HG03025 (cell line): ENCODE results near the gene GPR12.

ENCODE experiments used
- ATAC-seq: cut with Tn5 transposase; IDR thresholded peaks from one replicate; pipeline ENCODE4 v1.9.1; 2021; ENCODE audit warnings: mild to moderate bottlenecking, moderate library complexity; ENCODE audit not compliant: unreplicated experiment, low FRiP score

The GPR12 gene

DNA sequence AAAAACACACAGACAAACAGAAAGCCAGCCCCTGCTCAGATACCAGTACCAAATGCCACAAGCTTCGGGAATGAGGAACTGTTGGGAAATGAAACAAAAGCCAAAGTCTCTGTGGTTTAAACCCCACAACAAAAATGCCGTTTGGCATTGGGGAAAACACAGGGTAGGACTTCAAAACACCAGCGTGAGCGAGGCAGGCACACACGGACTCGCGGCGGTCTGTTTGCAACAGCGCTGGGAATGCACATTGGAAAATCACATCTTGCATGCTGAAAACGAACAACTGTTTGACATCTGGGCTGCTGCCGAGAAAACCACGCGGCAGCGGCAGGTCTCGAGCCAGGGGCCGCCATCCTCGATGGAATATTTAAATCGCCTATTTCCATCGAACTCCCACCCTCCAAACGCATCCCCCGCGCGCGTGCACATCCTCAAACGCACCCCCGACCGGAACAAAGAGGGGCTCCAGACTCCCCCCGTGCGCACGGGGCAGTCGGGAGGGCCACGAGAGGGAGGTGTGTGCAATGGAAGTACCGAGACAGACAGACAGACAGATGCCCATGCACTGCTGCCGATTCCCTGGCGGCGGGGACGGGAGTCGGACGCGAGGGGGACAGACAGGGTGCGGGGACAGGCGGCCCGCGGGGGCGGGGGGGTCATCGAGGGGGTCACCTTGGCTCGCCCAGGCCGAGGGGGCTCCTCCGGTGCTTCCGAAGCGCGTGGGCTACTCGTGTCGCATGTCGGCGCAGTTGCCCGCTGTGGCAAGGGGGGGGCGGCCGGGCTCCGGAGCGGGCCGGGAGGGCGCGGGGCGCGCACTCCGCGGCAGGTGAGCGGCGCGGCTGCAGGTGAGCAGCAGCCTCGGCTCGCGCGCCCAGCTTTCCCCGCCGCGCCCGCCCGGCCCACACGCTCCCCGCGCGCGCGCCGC is at the start of gene GPR12:
Gene GPR12 (minus strand): TSS at position 880 of the 925 bp plus-strand sequence. CDS start 959 bp downstream, outside the sequence.
- ATAC-seq = no peak

DNA sequence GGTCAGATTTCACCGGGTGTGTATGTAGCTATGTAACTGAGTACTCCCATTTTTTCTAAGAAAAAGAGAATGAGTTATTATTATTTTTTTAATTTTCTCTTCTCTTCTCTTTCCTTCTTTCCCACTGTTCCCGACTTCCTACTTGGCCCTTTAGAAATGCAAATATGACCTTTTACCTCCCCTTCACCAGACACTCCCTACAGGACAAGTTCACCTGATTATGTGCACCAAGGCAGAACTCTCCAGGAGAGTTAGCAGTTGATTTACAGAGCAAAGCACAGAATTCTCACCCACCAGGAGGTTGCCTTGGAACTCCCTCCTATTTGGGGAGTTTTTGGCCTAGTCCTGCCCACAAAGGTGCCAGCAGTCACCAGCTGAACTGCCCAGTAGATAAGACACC is 49.5 kb upstream of the GPR12 start:
- no peak for ATAC-seq

- ATAC-seq = no peak
Observed at GRCh38 chr13:26806891-26807290, 46.3 kb upstream of the GPR12 start.

GRCh38 chr13:26787961-26788360 is 27.4 kb upstream of the GPR12 start:
- ATAC-seq = no peak

DNA sequence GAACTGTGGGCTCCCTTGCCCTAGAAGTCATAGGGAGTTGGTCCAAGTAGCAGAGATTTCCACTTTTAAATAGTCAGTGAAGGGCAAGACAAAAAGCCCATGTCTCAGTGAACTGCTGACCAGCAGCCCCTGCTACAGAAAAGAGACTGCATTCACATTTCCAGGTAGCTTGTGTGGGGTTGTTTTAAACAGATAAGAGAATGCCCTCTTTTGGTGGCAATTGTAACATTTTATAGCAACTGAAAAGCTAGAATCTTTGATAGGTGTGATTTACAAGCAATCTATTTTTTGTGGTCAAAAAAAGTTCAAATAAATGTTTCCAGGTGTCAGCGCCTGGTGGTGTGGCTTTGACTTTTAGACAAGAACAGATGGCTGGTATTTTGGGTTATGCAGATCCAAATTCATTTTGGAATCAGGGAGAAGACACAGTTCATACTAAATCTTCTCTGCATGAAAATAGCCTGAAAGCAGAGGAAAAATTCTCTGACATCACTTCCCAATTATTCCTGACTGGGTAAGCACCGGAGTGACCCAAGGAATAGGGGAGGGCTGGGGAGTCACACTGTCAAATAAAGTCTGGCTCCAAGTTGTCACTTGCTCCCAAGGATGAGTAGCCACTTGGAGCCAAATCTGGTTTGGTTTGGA is 26.2 kb upstream of the GPR12 start:
- ATAC-seq = no peak

- no peak for ATAC-seq
Observed at GRCh38 chr13:26785838-26786630, 25.4 kb upstream of the GPR12 start.

DNA sequence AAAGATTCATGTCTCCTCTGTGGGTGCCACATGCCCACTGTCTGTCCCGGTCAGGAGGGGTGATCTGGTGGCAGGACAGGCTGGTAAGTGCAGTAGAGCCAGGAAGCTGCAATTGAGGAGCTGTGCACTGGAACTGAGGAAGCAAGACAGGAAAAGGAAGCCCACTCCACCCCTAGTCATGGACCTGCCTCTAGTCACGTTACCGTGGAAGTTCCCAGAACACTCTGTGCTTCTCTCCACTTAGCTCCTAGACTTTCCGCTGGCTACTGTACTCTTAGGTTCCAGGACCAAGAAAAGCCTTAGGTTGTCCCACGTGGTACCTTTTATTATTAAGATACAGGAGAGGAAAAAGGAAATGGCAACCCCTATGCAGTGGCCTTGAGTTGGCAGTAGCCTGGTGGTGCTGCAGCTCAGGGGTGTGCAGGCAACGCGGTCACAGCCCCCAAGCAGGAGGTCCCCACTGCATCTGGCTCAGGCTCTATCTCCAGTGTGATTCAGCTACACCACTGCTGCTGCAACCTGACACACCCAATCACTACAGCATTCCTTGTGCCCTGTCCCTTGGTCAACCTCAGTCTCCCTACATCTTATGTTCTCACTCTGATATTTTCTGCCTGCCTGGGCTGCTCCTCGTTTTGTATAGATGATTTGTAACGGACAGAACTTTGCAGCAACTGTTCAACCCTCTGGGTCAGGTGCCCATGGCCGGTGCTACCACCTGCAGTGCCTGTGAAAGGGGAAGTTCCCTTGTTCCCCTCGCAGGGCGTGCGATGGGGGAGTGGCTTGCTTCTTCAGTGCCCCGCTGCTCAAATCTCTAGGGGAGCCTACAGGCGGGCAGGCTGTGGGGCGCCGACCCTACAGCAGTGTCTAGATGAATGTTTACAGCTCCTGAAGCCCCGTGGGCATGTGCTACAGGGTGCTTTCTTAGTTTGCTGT is 24.4 kb upstream of the GPR12 start:
- ATAC-seq = no peak

- no peak for ATAC-seq
Observed at GRCh38 chr13:26780411-26780810, 19.8 kb upstream of the GPR12 start.

- ATAC-seq = no peak
Observed at GRCh38 chr13:26779321-26779720, 18.7 kb upstream of the GPR12 start.

- ATAC-seq = no peak
Observed at GRCh38 chr13:26772531-26772930, 11.9 kb upstream of the GPR12 start.

DNA sequence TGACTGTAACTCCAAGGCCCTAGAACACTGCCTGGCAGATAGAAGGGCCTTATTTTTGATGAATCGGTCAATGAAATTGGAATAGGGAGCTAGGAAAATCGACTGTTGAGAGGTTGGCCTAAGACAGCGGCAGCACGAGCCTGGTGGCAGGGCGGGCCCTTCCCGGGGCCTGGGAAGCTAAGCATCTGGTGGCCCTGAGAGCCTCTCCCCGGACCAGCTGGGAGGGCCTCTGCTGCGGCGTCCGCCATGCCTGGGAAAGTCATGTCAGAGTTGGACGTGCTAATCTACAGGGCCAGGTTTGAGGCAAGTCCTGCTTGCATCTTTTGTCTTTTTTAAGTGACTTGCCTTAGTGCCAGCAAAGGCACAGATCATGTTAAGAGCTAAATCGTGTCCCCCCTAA is 11.2 kb upstream of the GPR12 start:
- no peak for ATAC-seq

GRCh38 chr13:26762745-26763345 is 2.3 kb upstream of the GPR12 start:
- ATAC-seq = no peak

- no peak for ATAC-seq
Observed at GRCh38 chr13:26760832-26761582, 421 bp upstream of the GPR12 start.

- ATAC-seq = no peak
Observed at GRCh38 chr13:26759249-26759906, 1.2 kb downstream of the GPR12 start.

GRCh38 chr13:26758496-26759157 is 2.0 kb downstream of the GPR12 start:
- ATAC-seq = no peak

DNA sequence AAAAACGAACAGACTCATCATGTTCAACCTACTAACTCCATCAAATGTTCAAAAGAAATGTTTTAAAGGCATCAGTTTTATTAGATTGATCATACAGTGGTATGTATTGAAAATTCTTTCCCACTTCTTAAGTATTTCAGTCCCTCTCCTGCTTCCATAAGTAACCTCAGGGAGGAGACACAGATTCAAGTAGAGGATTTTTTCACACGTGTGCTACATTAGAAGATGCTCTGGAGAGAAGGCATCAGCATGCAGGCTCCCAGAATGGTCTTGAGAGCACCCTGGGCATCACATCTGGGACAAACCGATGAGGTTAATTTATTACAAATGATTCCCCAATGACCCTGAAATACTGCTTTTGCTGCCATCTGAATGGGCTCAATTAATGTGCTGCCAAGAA is 3.6 kb downstream of the GPR12 start:
- ATAC-seq = no peak

- ATAC-seq = no peak
Observed at GRCh38 chr13:26752671-26753070, 7.9 kb downstream of the GPR12 start.

DNA sequence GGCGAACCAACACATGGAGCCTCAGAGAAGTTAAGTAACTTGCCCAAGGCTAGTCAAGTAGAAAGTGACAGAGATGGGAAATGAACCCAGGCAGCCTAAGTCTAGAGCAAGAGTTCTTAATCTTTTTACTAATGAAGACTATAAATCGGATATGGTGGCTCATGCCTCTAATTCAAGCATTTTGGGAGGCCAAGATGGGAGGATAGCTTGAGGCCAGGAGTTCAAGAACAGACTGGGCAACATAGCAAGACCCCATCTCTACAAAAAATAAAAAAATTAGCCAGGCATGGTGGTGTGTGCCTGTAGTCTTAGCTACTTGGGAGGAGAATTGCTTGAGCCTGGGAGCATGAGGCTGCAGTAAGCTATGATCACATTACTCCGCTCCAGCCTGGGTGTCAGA is 10.7 kb downstream of the GPR12 start:
- ATAC-seq = no peak
